ENCODE results near the gene S100A9.
A peak's percentile ranks its signal among the peaks of the same experiment; 100 is the strongest.

Gene S100A9

DNA sequence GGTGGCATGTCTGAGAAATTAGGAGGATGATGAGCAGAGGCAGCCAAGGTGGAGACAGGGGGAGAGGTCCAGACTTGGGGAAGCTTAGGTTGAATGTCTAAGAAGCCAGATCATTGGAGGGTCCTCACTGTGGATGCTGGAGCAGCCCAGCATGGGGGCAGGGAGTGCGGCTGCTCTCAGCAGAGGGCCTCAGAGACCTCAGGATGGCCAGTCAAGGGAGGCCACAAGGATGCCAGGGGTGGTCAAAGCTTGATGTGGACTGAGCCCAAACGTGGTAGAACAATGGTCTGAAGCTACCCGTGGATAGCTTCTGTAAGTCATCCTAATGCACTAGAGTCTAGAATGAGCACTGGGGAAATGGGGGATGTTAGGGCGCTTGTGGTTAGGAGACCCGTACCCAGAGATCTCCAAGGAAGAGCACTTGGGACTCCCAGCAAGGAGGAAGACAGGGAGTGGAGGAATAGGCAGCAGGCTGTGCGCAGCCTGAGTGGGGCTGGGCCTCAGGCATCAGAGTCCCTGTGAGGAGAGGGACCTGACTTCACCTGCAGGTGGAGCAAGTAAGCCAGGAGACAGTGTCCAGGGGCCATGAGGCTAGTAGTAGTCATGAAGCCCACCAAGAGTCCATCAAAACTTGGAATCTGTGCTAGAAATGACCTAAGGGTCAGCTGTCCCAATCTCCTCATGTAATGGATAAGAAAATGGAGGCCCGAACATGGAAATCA, 4.3 kb upstream of the S100A9 start:
- TF ChIP-seq CTCF (IDR thresholded peaks at IDR 0.05; ENCODE audit: low read depth, low read length) = no peak
- H3K4me3 ChIP-seq (ENCODE audit: low read depth, low read length) = no peak overlapping the region

- H3K4me3 ChIP-seq (ENCODE audit: low read depth, low read length) = no peak overlapping the region
- TF ChIP-seq CTCF (IDR thresholded peaks at IDR 0.05; ENCODE audit: low read depth, low read length) = no peak
Measured at GRCh38 chr1:153354515-153355193, 3.0 kb upstream of the S100A9 start.

DNA sequence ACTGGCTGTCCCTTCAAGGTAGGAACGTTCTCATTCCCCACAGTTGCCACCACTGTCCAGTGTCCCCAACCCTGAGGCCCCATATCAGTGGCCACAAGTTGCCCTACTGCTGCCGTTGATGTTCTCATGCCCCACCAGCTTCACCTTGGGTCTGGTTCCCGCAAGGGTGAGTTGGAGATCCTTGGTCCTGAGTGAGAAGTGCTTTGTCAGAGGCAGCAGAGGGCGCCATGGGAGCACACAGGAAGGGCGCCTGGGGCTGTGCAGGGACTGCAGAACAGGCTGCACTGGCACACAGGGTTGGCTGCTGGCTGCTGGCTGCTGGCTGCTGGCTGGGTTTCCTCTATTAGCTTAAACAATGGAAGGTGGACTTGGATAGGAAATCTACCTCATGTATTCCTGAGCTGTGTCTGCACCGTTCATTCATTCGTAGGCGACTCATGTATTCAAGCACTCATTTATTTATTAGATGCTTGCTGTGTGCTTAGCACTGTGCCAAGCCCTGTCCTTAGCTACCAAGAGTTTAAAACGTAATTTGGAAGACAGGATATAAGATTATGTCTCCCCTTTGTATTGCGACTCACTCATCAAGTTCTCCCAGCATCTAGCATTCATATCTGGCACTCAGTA, 2.1 kb upstream of the S100A9 start:
- no peak overlapping the region for H3K4me3 ChIP-seq (ENCODE audit: low read depth, low read length)
- peak; percentile 43 for TF ChIP-seq CTCF (IDR thresholded peaks at IDR 0.05; ENCODE audit: low read depth, low read length)

DNA sequence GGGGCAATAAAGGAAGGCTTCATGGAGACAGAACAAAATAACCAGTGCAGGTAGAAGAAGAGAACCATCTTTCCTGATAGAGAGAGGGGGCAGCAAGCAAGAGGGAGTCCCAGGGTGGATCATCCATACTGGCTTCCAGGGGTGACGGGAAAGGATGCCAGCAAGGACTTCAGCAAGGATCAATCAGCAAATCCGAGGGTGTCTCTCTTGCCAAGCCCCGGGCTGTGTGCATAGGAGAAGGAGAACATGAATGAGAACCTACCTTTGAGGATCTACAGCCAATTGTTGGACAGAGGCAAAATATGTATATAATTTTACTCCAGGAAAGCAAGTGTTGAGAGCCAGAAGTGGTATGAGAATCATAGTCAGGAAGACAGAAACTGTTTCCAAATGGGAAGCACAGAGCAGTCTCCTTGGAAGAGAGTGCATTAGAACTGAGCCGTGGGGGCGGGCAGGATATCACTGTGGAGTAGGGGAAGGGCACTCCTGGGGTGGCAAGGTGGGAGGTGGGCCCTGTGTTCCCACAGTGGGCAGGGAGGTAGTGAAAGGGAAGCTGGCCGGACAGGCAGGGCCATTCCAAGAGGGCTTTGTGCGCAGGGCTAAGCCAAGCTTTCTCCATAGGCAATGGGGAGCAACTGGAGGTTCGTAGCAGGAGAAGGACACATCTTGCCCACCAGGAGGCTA, 1.1 kb upstream of the S100A9 start:
- TF ChIP-seq CTCF (IDR thresholded peaks at IDR 0.05; ENCODE audit: low read depth, low read length) = no peak
- H3K4me3 ChIP-seq (ENCODE audit: low read depth, low read length) = no peak overlapping the region

GRCh38 chr1:153357076-153357852, 390 bp upstream of the S100A9 start:
- no peak for TF ChIP-seq CTCF (IDR thresholded peaks at IDR 0.05; ENCODE audit: low read depth, low read length)
- no peak overlapping the region for H3K4me3 ChIP-seq (ENCODE audit: low read depth, low read length)

DNA sequence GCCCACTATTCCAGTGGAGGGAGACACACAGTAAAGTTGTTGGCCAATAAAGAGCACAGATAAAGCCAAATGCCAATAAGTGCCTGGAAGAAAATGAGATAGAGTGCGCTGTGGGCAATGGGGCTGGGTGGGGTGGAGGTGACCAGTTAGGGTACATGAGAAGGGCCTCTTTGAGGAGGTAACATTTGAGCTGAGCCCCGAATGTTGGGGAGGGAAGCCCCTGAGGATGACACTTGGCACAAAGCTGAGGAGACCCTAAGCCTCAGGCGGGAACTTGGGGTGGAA, 979 bp downstream of the S100A9 start:
- TF ChIP-seq CTCF (IDR thresholded peaks at IDR 0.05; ENCODE audit: low read depth, low read length) = no peak
- no peak overlapping the region for H3K4me3 ChIP-seq (ENCODE audit: low read depth, low read length)
